GM18526 (cell line): Measurements from ENCODE around the gene RNF121.
A peak's percentile ranks its signal among the peaks of the same experiment; 100 is the strongest.

Experiments
- POLR2A ChIP-seq: IDR thresholded peaks from 3 replicates; pipeline ENCODE4 v1.6.1; 2011; ENCODE audit not compliant: insufficient read length; ENCODE audit errors: extremely low read depth

The RNF121 gene

DNA sequence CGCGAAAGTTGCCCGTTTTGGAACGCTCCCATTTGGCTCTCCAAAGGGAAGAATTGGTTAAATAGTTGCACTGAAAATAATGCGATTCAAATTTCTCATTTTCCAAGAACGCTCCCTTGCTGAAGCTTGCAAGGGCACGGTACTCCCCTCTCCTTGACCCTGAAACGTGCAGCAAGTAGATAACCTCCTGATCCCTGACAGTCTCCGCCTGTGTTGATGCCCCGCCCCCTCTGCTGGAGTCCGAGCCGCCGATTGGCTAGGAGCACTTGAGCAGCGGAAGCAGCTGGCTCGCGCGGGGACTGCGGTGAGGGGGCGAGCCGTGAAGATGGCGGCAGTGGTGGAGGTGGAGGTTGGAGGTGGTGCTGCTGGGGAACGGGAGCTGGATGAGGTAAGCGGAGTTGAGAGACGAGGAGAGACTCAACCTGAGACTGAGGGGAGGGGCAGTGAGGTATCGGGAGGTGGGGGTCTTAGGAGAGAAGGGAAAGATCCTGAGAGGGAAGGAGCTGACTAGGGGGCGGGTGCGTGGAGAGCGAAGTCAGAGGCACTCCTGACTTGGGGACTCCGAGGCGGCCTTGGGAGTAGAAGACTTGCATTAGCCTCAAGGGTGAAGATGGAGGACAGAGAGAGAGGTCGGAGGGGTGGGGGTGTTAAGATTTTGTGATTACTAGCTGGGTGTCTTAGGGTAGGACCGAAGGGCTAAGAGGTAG, at the start of gene RNF121:
Gene RNF121, plus strand, starts transcription at position 310 of the 707 bp plus-strand sequence. Its CDS starts 16 bp downstream, at position 326.
- TF ChIP-seq POLR2A: peak; percentile 91

DNA sequence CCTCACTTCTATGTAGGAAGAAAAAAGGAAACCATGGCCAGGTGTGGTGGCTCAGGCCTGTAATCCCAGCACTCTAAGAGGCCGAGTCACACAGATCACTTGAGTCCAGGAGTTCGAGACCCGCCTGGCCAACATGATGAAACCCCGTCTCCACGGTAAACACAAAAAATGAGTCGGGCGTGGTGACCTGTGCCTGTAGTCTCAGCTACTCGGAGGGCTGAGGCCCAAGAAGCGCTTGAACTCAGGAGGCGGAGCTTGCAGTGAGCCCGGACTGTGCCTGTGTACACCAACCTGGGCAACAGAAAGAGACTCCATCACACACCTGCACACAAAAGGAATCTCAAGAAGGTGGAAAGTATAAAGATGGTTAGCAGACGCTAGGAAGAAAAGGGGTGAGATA, 32.9 kb upstream of the RNF121 start:
- TF ChIP-seq POLR2A: no peak

DNA sequence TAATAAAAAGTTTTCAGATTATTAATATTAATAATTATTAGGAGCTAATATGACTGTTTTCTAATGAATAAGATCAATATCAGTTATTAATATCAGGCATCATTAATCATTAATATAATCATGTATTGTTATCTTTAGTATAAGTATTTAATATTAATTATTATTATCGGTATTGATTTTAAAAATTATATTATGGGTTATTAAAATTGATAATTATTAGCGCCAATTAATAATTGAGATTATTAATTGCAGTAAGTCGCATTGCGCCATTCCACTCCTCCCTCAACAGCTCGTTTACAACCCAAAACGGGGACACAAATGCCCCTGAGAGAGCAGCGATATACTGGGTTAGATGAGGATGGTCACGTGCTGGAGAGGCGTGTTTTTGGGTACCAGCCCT, 20.6 kb upstream of the RNF121 start:
- TF ChIP-seq POLR2A: no peak

DNA sequence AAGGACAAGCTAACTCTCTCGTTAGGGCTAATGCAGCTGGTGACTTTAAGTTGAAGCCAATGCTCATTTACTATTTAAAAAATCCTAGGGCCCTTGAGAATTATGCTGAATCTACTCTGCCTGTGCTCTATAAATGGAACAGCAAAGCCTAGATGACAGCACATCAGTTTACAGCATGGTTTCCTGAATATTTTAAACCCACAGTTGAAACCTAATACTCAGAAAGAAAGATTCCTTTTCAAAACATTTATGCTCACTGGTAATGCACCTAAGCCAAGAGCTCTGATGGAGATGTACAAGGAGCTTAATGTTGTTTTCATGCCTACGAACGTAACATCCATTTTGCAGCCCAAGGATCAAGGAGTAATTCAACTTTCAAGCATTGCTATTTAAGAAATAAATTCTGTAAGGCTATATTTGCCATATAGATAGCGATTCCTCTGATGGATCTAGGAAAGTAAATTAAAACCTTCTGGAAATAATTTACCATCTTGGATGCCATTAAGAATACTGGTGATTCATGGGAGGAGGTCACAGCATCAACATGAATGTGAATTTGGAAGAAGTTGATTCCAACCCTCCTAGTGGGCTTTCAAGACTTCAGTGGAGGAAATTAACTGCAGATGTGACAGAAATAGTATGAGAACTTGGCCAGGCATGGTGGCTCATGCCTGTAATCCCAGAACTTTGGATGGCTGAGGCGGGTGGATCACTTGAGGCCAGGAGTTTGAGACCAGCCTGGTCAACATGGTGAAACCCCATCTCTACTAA, 14.9 kb upstream of the RNF121 start:
- no peak for TF ChIP-seq POLR2A

DNA sequence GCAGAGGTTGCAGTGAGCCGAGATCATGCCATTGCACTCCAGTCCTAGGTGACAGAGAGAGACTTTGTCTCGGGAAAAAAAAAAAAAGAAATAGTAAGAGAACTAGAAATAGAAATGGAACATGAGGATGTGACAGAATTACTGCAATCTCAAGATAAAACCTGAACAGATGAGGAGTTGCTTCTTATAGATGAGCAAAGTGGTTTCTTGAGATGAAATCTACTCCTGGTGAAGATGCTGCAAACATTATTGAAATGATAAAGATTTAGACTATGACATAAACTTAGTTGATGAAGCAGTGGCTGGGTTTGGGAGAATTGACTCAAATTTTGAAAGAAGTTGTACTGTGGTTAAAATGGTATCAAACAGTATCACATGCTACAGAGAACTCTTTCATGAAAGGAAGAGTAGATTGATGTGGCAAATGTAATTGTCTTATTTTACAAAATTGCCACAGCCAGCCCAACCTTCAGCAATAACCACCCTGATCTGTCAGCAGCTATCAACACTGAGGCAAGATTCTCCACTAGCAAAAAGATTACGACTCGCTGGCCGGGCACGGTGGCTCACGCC, 14.1 kb upstream of the RNF121 start:
- no peak for TF ChIP-seq POLR2A

DNA sequence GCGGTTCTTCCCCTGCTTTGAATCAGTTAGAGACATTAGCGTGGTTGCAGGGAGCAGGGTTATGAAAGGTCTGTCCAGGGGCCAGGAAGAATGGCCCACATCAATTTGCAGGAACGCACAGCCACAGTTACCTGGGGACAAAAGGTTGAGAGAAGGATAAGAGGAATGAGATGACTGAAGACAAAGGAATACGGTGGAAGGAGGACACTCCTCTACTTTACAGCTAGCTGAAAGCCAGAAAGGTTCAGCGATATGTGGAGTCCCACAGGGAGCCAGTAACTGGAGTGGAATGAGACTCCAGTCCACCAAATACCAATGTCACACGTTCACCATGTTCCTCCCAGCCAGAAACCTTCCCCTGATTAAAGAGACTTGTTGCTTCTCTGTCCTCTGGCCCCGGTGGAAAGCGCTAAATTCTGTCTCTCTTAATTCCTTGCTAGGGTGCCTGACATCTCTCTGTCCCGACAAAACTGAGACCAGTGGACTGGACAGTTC, 11.2 kb upstream of the RNF121 start:
- no peak for TF ChIP-seq POLR2A

DNA sequence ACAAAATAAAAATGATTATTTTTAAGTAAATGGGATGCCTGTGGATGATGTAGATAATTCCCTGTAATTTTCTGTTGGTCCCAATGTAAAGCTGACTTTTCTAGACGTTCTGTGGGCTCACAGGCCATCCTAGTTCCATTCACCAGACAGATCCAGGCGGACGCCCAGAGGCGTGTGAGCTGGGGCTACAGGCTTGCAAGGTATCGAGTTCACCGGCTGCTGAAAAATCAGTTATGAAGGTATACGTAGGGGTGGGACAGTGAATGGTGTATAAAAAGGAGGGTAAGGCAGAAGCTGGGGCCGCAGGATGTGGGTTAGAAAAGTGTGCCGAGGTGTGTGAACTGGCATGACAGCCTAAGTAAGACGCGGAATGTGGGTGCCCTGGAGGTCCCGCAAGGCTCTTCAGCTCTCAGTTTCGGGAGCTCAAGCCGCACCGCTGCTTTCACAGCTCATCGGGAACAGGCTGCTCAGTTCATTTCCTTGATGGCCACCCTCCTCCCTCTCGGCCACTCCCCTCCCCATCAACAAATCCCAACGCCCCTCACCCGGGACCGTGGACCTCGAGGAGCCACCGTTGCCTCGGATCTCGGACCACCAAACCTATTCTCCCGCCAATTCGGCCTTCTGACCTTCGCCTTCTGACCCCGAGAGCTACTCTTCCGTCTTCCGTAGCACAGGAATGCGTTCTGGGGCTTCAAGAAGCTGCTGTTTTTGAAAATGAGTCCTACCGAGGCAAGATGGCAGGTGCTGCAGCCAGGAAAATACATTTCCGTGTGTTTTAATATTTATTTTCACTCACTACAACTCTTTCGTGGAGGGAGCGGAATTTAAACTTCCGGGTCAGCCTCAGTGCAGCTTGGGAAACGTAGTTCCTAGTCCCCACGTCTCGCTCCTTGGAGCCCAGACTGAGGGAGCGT, 768 bp upstream of the RNF121 start, which contains the start of gene XNDC1N:
Gene XNDC1N, minus strand, starts transcription at position 775 of the 917 bp plus-strand sequence. CDS start 5,241 bp downstream, outside the sequence.
- peak; percentile 62 for TF ChIP-seq POLR2A

DNA sequence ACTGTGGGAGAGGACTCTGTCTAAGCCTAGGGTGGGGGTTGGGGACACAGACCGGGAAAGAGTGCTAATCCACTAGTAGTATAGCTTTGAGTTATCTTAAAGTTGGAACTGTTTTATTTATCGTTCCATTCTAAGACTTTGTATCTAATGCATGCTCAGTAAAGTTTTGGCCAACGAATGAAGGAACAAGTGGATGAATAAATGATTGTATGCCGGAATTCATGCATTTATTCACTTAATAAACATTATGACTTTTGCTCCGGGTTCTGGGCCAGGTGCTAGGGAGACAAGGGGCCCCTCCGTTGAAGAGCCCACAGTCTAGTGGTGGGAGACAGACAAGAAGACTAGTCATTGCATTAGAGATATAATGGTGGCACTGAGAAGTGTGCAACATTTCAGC, 645 bp downstream of the RNF121 start:
- TF ChIP-seq POLR2A: no peak

DNA sequence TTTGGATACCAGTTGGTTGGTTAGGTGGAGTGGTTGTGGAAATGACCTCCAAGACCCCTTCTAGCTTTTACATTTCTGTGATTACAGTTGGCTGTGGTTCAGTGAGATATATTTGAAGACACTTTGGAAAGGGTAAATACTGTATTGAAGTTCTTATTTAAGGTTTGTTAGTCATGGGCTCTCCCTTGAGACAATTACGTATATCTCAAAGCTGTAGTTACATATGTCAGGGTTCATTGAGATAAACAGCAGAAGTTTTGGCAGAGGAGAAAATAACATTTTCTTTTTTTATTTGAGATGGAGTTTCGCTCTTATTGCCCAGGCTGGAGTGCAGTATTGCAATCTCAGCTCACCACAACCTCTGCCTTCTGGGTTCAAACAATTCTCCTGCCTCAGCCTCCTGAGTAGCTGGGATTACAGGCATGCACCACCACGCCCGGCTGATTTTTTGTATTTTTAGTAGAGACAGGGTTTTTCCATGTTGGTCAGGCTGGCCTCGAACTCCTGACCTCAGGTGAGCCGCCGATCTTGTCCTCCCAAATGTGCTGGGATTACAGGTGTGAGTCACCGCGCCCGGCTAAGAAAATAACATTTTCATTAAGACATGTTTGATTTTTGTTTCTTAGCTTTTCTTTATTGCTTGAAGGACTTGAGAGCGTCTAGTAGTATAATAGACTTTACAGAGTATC, 1.9 kb downstream of the RNF121 start:
- TF ChIP-seq POLR2A: no peak

DNA sequence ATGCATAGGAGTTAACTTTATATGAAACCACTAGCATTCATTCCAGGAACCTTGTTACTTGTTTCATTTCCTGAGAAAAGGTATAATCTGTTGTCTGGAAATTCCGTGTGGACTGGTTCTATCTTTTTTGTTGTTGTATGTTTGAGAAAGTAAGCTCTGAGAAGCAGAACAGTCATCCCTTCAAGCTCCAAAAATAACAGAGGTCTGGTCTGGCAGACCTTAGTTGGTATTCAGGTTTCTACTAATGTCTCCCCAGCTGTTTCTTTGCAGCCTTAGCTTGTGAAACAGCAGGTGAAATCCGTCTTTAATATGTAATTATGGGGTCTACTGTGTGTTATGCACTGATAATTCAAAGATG, 2.4 kb downstream of the RNF121 start:
- TF ChIP-seq POLR2A: no peak

DNA sequence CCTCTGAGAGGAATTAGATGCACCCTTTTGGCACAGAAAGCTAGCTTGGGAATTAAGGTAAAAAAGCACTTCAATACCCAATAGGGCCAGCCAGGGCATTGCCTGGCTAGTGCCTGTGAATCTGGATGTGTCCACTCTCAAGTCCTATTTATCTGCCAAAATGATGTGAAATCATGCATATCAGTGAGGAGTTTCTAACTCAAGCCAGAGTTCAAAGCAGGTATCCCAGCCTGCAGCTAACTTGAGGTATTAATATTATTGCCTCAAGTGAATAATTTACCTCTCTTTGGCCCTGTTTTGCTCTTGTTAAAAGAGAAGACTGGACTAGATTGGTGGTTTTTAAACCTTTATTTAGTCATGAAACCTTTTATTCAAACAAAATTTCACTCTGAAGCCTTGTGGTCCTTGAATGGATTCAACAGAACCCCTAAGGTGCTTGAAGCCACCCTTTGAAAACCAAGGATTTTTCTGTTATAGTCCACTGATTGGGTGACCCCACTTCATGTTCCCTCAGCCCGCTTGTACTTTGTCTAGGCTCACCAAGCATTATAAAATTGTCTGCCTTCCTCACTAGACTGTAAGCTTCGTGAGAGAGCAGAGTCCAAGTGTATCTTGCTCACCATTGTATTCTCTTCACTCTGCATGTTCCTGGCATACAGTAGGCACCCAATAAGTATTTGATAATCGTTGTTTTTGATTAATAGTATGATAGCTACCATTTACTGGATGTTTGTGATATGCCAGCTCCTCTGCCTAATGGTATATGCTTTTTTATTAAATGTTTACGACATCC, 4.5 kb downstream of the RNF121 start:
- TF ChIP-seq POLR2A: no peak

DNA sequence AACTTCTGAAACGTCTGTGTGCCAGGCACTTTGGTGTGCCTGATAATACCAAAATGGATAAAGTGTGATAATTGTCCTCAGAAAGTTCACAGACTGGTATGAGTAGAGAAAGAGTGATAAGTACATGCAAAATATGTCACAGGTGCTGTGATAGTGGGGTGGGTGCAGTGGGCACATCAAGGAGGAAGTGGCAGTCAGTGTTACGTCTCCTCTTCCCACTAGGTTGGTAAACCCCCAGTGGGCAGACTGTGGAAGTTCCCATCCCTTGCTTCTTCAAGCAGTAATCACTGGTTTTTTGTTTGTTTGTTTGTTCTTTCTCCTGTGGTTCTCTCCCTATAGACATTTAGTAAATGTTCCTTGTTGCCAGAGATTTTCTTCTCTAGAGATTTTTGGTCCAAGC, 5.4 kb downstream of the RNF121 start:
- no peak for TF ChIP-seq POLR2A

DNA sequence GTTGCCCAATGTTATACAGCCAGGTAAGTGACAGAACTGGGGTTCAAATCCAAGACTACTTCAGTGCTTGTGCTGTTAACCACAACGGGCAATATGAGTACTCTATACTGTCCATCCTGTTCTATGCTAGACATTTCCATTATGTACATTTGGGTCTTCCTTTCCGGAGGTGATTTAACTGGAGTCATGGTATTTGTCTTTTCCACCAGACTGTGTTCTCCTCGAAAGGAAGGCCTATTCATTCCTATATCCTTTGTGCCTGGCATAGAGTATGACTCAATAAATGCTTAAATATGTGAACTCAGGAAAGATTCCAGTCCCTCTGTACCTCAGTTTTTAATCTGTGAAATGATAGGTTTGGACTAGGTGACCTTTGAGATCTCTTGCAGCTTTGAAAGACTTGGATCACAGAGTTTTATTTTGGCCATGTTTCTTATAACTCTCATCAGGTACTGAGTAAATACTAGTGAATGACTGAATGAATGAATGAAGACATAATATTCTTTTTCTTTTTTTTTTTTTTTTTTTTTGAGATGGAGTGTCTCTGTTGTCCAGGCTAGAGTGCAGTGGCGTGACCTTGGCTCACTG, 6.6 kb downstream of the RNF121 start:
- no peak for TF ChIP-seq POLR2A
